Measurements from ENCODE around the gene PFDN4.

- TF ChIP-seq POLR2A (IDR thresholded peaks at IDR 0.05) (no peak), CTCF (IDR thresholded peaks at IDR 0.05) (no peak)
These were observed 689 bp upstream of the PFDN4 start for GRCh38 chr20:54207053-54207742.
